OCI-LY3 (cell line): ENCODE measurements around the gene PYGO1.
A peak's percentile ranks its signal among the peaks of the same experiment; 100 is the strongest.

Source experiments
- H2AFZ ChIP-seq: fragments of 200-600, 300-600 bp; shearing (Covaris generic); 2 replicates; pipeline ENCODE4 v1.6.0; 2014; ENCODE audit warnings: antibody characterized with exemption, low read depth, low read length
- H3K27ac ChIP-seq: fragments of 200-600, 300-600 bp; sonication (generic); 2 replicates; pipeline ENCODE4 v1.5.1; 2014; ENCODE audit warnings: mild to moderate bottlenecking, low read length, moderate library complexity, mixed read lengths
- H3K27me3 ChIP-seq: fragments of 200-600, 300-600 bp; sonication (generic); 2 replicates; pipeline ENCODE4 v1.6.1; 2014; ENCODE audit warnings: low read depth, low read length, mixed read lengths
- H3K36me3 ChIP-seq: fragments of 200-600, 300-600 bp; sonication (generic); replicated peaks from 2 replicates; pipeline ENCODE3; 2014; ENCODE audit warnings: low read depth, low read length, mixed read lengths
- H3K4me1 ChIP-seq: fragments of 300-600, 200-600 bp; sonication (generic); 2 replicates; pipeline ENCODE4 v1.6.1; 2014; ENCODE audit warnings: low read length, mixed read lengths
- H3K4me2 ChIP-seq: fragments of 200-600, 300-600 bp; sonication (generic); 2 replicates; pipeline ENCODE4 v1.6.1; 2014; ENCODE audit warnings: low read length, mixed read lengths
- H3K4me3 ChIP-seq: fragments of 300-600, 200-600 bp; sonication (generic); 2 replicates; pipeline ENCODE4 v1.5.1; 2014; ENCODE audit warnings: antibody characterized with exemption, mild to moderate bottlenecking, low read length, moderate library complexity
- H3K79me2 ChIP-seq: fragments of 300-600, 200-600 bp; shearing (Covaris generic); 2 replicates; pipeline ENCODE4 v1.6.1; 2014; ENCODE audit warnings: mild to moderate bottlenecking, low read length, mixed read lengths
- H3K9ac ChIP-seq: fragments of 300-600, 200-600 bp; shearing (Covaris generic); 2 replicates; pipeline ENCODE4 v1.6.0; 2014; ENCODE audit warnings: mild to moderate bottlenecking, low read length, moderate library complexity
- H3K9me3 ChIP-seq: fragments of 200-600, 300-600 bp; shearing (Covaris generic); 2 replicates; pipeline ENCODE4 v1.6.1; 2014; ENCODE audit warnings: low read length, mixed read lengths; ENCODE audit not compliant: insufficient read depth
- H4K20me1 ChIP-seq: fragments of 200-600, 300-600 bp; sonication (generic); 2 replicates; pipeline ENCODE4 v1.6.1; 2016; ENCODE audit warnings: low read length, mixed read lengths; ENCODE audit not compliant: insufficient read depth
- CTCF ChIP-seq: fragments of 200-600, 300-600 bp; sonication (generic); IDR thresholded peaks from 2 replicates; pipeline ENCODE4 v1.5.1; 2014; ENCODE audit warnings: antibody characterized with exemption, low read length, low read depth
- EZH2phosphoT487 ChIP-seq: fragments of 200-600 bp; shearing (Covaris generic); IDR thresholded peaks from 2 replicates; pipeline ENCODE4 v1.6.1; 2018; ENCODE audit warnings: antibody characterized with exemption, mixed run types, low read depth

Gene PYGO1

GRCh38 chr15:55618387-55618786, 30.2 kb upstream of the PYGO1 start:
- Histone ChIP-seq H3K4me2 (peak overlapping the region; percentile 77), H3K27ac (peak overlapping the region; percentile 88), H3K9ac (peak overlapping the region; percentile 68)

GRCh38 chr15:55615445-55615844, 27.3 kb upstream of the PYGO1 start:
- Histone ChIP-seq H3K9ac (peak overlapping the region; percentile 31), H3K79me2 (peaks cover 11% of the 10 kb centered on the region; the same call in 1 of the 2 replicates), H4K20me1 (no peaks in the 10 kb centered on the region), H3K4me1 (peaks cover 66% of the 10 kb centered on the region), H3K27me3 (no peaks in the 10 kb centered on the region), H2AFZ (peak overlapping the region; percentile 24), H3K9me3 (no peaks in the 10 kb centered on the region), H3K36me3 (peaks cover 2% of the 10 kb centered on the region), H3K4me2 (peak overlapping the region; percentile 73), H3K4me3 (peak overlapping the region; percentile 54), H3K27ac (peak overlapping the region; percentile 46)
- TF ChIP-seq CTCF (no peak), EZH2phosphoT487 (no peak)

More at GRCh38 chr15:55618387-55618786, 30.2 kb upstream of the PYGO1 start:
- H3K27me3 ChIP-seq = no peaks in the 10 kb centered on the region
- peaks cover 11% of the 10 kb centered on the region; the same call in 1 of the 2 replicates for H3K79me2 ChIP-seq
- no peaks in the 10 kb centered on the region for H3K36me3 ChIP-seq
- TF ChIP-seq CTCF = no peak
- no peak for TF ChIP-seq EZH2phosphoT487
- peaks cover 67% of the 10 kb centered on the region for H3K4me1 ChIP-seq
- H3K4me3 ChIP-seq = peak overlapping the region; percentile 73
- H2AFZ ChIP-seq = peak overlapping the region; percentile 71
- H3K9me3 ChIP-seq = no peaks in the 10 kb centered on the region
- no peaks in the 10 kb centered on the region for H4K20me1 ChIP-seq

- Histone ChIP-seq H3K9ac (no peak overlapping the region), H3K4me3 (no peak overlapping the region), H3K4me1 (peaks cover 48% of the 10 kb centered on the region)
Observed at GRCh38 chr15:55613727-55614126, 25.6 kb upstream of the PYGO1 start.

GRCh38 chr15:55606214-55606613, 18.1 kb upstream of the PYGO1 start:
- Histone ChIP-seq H3K4me1 (peaks cover 4% of the 10 kb centered on the region; the same call in 1 of the 2 replicates), H3K27ac (no peak overlapping the region), H3K9me3 (no peaks in the 10 kb centered on the region), H3K27me3 (no peaks in the 10 kb centered on the region), H3K4me2 (no peak overlapping the region), H3K79me2 (no peaks in the 10 kb centered on the region), H4K20me1 (no peaks in the 10 kb centered on the region), H3K4me3 (no peak overlapping the region), H3K9ac (no peak overlapping the region), H3K36me3 (peaks cover 4% of the 10 kb centered on the region), H2AFZ (no peak overlapping the region)
- TF ChIP-seq CTCF = no peak
- no peak for TF ChIP-seq EZH2phosphoT487

More at GRCh38 chr15:55613727-55614126, 25.6 kb upstream of the PYGO1 start:
- Histone ChIP-seq H4K20me1 (no peaks in the 10 kb centered on the region), H3K79me2 (peaks cover 11% of the 10 kb centered on the region; the same call in 1 of the 2 replicates), H2AFZ (no peak overlapping the region), H3K27ac (no peak overlapping the region), H3K36me3 (peaks cover 4% of the 10 kb centered on the region), H3K9me3 (no peaks in the 10 kb centered on the region), H3K27me3 (no peaks in the 10 kb centered on the region), H3K4me2 (no peak overlapping the region)
- no peak for TF ChIP-seq CTCF
- no peak for TF ChIP-seq EZH2phosphoT487
